Measurements from ENCODE around the gene RIN3.

RIN3 gene

DNA sequence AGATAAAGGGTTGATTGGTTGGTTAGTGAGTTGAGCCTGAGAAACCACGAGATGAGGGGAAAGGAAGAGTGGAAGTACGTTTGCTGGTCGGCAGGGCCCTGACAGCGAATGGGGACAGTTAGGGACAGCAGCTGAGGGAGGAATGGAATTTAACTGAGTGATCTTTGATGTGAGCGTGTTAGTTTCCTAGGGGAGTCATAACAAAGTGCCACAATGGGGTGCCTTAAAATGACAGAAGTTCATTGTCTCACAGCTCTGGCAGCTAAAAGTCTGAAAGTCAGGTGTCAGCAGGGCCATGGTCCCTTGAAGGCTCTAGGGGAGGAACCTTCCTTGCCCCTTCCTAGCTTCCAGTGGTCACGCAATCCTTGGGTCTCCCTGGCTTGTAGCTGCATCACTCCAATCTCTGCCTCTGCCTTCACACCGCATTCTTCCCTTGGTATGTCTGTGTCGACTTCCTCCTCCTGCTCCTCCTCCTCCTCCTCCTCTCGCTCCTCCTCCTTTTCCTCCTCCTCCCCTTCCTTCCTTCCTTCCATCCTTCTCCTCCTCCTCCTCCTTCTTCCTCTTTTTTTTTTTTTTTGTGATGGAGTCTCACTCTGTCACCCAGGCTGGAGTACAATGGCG lies 26.0 kb upstream of the RIN3 start:
- no peak for DNase-seq

GRCh38 chr14:92489394-92490238 lies 24.0 kb upstream of the RIN3 start:
- DNase-seq = no peak

DNA sequence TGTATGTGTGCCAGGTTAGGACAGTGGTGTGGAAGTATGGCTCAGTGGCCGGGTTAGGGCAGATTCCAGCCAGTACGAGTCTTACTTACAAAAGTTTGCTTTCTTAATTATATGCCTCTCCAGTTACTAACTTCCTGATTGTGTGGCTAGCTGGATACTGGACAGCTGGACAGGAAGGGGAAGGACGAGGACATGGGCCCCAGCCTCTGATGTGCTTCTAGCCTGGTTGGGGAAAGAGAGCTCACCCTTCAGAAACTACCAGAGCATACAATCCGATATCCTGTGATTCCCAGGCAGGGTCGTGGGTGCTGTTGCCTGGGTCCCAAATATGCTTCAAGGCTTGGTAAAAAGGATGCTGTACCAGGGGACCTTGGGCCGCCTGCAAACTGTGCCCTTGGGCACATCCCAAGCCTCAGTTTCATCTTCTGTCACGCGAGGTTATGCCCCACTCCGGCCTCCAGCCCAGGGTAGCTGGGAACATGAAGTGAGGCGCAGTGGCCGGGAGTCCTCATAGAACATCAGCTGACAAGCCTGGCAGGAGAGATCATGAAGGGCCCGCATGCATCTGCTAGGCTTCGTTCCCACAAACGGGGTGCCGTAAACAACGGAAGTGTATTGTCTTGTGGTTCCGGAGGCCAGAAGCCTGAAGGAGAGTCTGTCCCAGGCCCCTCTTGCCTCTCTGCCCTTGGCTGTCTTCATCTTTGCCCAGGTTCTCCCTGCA lies 23.2 kb upstream of the RIN3 start:
- DNase-seq = no peak

DNA sequence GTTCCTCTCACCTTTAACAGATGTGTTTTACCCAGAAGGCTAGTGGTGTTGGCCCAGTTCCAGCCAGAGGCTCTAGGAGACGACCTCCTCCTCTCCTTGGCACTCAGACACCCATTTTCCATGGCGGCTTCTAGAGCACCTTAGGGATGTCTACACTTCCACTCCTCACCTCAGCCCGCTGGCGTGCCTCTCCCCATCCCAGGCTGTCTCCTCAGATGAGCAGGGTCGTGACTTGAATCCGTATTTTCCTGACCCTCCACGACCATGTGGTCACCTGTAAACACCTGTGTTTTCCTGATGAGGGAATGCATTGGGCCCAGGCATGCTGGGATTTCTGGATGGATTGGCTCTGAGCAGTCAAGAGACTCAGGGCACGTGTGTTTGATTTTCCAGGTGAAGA lies 21.8 kb upstream of the RIN3 start:
- peak; percentile 11 for DNase-seq

GRCh38 chr14:92492258-92492657 lies 21.3 kb upstream of the RIN3 start:
- no peak for DNase-seq

DNA sequence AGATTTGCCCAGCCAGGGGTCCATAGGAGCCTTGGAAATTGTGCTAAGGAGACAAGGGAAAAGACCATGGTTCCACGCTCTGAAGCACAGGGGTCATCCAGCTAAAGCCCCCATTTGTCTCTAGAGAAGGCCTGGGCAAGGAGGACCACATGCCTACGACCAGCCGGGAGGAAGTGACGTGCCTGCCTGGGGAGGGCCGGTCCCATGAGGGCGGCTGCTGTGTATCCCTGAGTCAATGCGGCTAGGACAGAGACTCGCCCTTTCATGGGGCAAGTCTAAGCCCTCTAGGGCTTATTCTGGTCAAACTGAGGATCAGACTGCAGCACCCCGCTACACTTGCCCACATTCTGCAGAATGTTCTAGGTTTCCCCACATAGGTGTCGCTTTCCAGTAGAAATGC lies 20.6 kb upstream of the RIN3 start:
- DNase-seq = no peak

- no peak for DNase-seq
Measured at GRCh38 chr14:92493492-92493891, 20.1 kb upstream of the RIN3 start.

DNA sequence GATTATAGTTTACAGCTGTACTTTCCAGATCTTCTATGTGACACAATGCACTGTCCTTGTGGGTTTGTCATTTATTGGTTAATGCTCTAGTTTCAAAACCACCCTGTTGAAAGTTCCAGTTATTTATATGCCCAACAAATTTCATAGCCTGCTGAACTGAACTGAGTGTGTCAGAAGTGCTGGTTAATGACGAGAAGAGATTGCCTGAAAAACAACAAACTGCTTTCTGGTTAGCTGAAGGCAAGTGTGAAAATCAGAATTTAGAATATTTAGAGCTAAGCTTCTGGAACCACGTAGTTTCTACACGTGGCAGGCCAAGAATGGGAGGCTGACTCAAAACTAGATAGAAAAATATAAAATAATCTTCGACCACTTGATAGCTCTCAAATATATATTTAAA lies 19.1 kb upstream of the RIN3 start:
- no peak for DNase-seq

DNA sequence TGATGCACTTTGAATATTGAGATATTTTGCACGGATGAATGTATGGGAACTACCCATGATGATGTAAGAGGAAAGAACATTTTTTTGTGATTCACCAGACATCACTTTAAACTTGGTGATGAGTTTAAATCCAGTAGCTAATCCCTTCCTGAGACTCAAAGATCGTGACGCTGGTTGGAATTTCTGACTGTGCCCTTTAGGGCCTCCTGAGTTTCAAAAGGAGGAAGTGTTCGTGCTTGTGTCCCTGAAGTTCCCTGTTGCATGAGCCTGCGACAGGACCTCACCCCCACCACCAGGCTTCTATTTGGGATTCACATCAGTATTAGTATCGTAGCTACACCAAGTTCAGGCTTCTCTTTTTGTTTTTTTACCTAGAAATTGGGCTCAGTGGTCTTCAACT lies 18.6 kb upstream of the RIN3 start:
- DNase-seq = no peak

- no peak for DNase-seq
Measured at GRCh38 chr14:92496191-92496857, 17.3 kb upstream of the RIN3 start.

DNA sequence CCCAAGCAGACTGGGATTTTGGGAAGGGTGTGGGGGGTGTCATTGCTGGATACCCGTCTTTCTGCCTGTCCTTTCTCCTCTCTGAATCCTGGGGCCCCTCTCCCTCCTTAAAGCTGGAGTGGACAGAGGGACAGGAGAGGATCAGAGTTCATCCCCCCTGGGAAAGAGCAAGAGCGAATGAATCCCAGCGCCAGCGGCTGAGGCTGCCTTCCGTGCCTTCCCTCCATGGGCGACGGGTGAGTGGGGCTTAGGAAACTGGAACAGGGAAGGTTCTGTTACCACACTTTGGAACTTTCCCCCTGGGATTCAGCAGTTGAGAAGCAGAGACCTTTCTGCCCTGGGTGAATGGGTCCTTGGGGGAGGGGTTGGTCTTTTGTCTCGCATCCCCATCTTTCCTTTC lies 16.2 kb upstream of the RIN3 start:
- DNase-seq = no peak

DNA sequence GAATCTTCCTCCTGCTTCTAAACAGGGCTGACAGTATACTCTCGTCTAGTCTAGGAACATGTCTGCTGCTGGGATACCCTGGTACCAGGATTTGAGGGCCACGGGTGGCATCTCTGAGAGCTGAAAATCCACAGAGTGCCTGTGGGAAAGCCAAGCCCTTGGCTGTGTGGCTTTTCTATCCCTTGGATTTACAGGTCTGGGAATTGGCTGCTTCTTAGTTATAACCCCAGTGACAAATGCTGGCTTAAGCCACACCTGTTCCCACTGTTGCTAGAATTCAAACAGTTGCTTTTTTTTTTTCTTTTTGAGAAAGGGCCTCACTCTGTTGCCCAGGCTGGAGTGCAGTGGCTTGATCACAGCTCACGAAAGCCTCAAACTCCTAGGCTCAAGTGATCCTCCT lies 14.3 kb upstream of the RIN3 start:
- no peak for DNase-seq

- peak; percentile 7 for DNase-seq
Measured at GRCh38 chr14:92500491-92500941, 13.1 kb upstream of the RIN3 start.

GRCh38 chr14:92501891-92502351 lies 11.7 kb upstream of the RIN3 start:
- DNase-seq = no peak

GRCh38 chr14:92502541-92503286 lies 10.9 kb upstream of the RIN3 start:
- no peak for DNase-seq

DNA sequence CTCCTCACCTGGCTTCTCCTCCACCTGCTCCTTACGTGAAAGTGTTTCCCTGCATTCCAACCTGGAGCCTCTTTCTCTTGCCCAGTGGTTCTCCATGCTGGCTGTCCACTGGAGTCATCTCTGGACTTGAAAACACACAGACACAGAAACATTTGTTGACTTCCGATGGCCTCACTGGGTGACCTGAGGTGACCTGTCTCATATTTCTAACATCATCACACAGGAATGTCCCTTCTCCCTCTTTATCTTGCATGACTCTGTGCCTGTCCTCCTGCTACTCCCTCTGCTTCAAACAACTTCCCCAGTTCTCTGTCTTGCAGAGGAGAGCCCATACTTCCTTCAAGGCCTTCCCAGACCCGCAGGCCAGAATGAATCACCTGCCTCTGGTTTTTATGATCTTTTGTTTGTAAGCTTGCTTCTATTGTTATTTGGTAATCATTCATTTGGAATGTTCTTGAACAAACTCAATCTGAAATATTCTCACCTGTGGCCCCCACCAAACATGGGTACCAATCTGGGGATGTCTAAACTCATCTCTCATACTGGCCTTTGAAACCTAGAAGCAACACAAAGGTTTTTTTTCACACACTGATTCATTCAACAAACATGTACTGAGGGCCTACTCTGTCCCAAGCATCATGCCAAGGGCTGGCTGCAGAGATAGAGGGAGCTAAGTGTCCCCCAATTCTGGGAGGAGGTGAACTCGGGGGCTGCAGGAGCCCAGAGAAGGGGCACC lies 9.7 kb upstream of the RIN3 start:
- no peak for DNase-seq

DNA sequence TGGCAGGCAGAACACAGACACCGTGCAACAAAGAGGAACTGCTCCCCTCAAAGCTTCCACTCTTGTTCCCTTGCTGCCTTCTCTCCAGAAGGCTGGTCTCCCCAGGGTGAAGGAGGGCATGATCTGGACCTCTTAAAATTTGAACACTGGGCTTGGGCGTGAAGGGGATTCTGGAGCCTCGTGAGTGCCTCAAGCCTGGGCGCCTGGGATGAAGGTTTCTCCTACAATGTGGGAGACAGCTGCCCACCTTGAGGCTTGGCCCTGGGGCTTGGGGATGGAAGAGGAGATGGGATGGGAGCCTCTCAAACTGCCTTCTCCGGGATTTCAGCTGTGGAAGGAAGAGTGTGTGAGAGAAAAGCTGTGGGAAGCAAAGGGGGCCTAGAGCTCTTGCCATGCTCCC lies 7.8 kb upstream of the RIN3 start:
- no peak for DNase-seq

DNA sequence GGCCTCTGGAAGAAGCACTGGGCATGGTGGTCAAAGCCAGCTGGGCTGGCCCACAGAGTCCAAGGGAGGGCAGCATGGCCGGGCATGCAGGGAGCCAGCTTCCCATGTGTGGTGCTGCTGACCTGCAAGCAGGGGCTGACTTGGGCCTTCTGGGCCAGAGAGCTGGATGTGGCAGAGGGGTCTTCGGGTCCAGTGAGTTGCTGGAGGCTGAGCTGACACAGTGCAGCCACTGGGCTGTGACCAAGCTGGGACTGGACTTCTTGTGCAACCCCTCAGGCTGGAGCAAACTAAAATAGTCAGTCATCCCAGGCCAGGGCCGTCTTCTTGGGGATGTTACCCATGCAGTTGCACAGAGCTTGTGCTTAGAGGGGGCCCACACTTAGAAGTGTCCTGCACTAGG lies 7.3 kb upstream of the RIN3 start:
- DNase-seq = no peak

DNA sequence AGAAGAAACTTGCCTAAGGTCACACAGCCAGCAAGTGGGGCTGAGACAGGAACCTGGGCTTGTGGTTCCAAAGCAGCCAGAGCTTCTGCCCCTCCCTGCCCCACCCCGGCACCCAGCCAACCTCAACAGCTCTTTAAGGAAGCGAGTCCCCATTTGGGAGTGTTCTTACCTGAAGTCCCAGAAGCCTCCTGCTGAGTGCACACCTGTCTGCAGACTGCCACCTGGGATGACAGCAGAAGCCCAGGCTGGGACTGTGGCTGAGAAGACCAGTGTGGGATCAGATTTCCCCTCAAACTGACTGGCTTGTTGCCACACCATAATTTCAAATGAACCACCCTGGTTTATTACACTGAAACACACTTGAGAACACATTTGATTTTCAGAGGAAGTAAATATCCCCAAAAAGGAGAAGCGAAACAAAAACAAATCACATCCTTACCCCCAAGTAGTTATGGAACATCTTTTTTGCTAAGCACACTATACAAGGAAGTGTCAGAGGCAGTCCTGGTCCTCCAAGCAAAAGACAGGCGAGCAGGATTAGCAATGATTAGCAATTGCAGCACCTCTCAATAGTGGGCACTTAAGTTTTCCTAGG lies 6.3 kb upstream of the RIN3 start:
- DNase-seq = peak; percentile 98

DNA sequence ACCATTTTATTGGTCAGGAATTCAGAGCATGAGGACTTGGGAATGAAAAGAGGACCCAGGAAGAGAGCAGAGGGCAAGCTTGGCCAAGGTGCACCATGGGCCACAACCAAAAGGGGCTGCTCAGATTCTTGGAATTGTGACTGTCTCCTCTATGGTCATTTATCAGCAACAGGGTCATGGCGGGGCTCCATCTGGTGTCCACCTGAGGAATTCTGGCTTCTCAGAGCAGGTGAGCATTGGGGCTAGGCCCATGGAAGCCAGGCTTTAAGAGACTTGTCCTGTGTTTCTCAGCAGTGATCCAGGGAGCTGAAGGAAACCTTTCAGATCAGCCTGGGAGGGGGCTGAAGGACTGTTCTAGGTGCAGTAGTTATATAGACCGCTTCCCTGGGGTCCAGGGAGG lies 2.6 kb upstream of the RIN3 start:
- DNase-seq = peak; percentile 19

All from COR-L47 (cell line).